DND-41 (cell line): ENCODE results near the gene IPO7.
A peak's percentile ranks its signal among the peaks of the same experiment; 100 is the strongest.
"Not testable (repeated sequence)": the region's sequence is repeated elsewhere in the genome, so short reads cannot be mapped to it uniquely, and the experiment has no call there.

Source experiments
- ATAC-seq: fragments of 200-7000 bp; cut with Tn5 transposase; 3 replicates; pipeline ENCODE4 v1.9.1; 2021; ENCODE audit warnings: low read depth; ENCODE audit not compliant: insufficient read depth
- DNase-seq: peaks from one replicate; pipeline ENCODE4 v3.0.0-alpha.2; 2020
- H2AFZ ChIP-seq: 2 replicates; pipeline ENCODE4 v1.6.0; 2012; ENCODE audit warnings: low read depth, low read length
- H3K27ac ChIP-seq: 2 replicates; pipeline ENCODE4 v1.5.1; 2012; ENCODE audit warnings: low read length, inconsistent platforms
- H3K27me3 ChIP-seq: fragments of 200-600 bp; sonication (generic); 2 replicates; pipeline ENCODE4 v1.6.0; 2012; ENCODE audit warnings: low read length, mild to moderate bottlenecking, inconsistent platforms; ENCODE audit not compliant: insufficient read depth, poor library complexity
- H3K36me3 ChIP-seq: 2 replicates; pipeline ENCODE4 v1.5.1; 2012; ENCODE audit warnings: low read length, inconsistent platforms; ENCODE audit not compliant: insufficient read depth
- H3K4me1 ChIP-seq: 2 replicates; pipeline ENCODE4 v1.5.1; 2012; ENCODE audit warnings: mild to moderate bottlenecking, low read length; ENCODE audit not compliant: insufficient read depth
- H3K4me2 ChIP-seq: 2 replicates; pipeline ENCODE4 v1.6.0; 2012; ENCODE audit warnings: mild to moderate bottlenecking, moderate library complexity, low read length, inconsistent platforms; ENCODE audit not compliant: insufficient read depth
- H3K4me3 ChIP-seq, 2 experiments: fragments of 200-600 bp in 1 of 2; shearing (Covaris generic) in 1 of 2; 2 replicates each; pipeline ENCODE4 v1.5.1; 2012 to 2016; ENCODE audit warnings: inconsistent platforms in 2 of 2, low read length in 2 of 2, mild to moderate bottlenecking in 2 of 2, low read depth in 1 of 2, moderate library complexity in 1 of 2
- H3K79me2 ChIP-seq: 2 replicates; pipeline ENCODE4 v1.6.0; 2012; ENCODE audit warnings: low read length, inconsistent platforms; ENCODE audit not compliant: insufficient read depth
- H3K9ac ChIP-seq: 2 replicates; pipeline ENCODE4 v1.6.0; 2012; ENCODE audit warnings: low read depth, mild to moderate bottlenecking, inconsistent platforms, low read length, moderate library complexity
- H3K9me3 ChIP-seq: 2 replicates; pipeline ENCODE4 v1.5.1; 2012; ENCODE audit warnings: low read length, moderate library complexity, mild to moderate bottlenecking, inconsistent platforms; ENCODE audit not compliant: insufficient read depth, severe bottlenecking
- H4K20me1 ChIP-seq: 2 replicates; pipeline ENCODE4 v1.6.0; 2012; ENCODE audit warnings: low read length; ENCODE audit not compliant: insufficient read depth
- EZH2 ChIP-seq: IDR thresholded peaks from 3 replicates; pipeline ENCODE4 v1.6.1; 2012; ENCODE audit warnings: borderline replicate concordance, low read depth, mild to moderate bottlenecking, moderate library complexity, low read length, inconsistent platforms; ENCODE audit not compliant: severe bottlenecking
- TF ChIP-seq, protein P1 (sequence below): IDR thresholded peaks from 2 replicates; pipeline ENCODE4 v1.5.1; 2012; ENCODE audit warnings: borderline replicate concordance, low read length, moderate library complexity, mild to moderate bottlenecking; ENCODE audit not compliant: poor library complexity, severe bottlenecking; ENCODE audit errors: extremely low read depth

The IPO7 gene

DNA sequence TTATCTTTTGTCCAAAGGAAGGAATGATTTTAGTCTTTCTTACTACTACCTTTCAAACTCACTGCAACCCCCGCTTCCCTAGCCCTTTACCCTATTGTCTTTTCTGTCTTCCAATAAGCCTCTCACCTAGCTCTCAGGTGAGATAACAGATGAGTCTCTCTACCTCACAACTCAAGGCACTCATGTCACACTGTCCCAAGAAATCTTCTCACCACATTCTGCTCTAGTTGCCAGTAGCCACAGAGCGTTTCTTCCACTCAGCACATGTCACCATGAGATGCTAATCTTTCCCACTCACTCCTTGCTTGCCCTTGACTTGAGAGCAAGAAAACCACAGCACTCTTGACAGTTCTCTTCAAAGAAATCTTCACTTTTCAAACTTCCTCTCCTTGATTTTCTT is 37.4 kb upstream of the IPO7 start:
- Histone ChIP-seq H3K4me2 (no peak overlapping the region), H3K4me1 (peaks cover 14% of the 10 kb centered on the region), H3K4me3 (no peak overlapping the region), H3K27ac (no peak overlapping the region), H3K36me3 (no peaks in the 10 kb centered on the region), H3K9me3 (no peaks in the 10 kb centered on the region), H3K27me3 (no peaks in the 10 kb centered on the region), H3K79me2 (no peaks in the 10 kb centered on the region), H2AFZ (no peak overlapping the region), H4K20me1 (no peaks in the 10 kb centered on the region), H3K9ac (no peak overlapping the region)
- peak; percentile 58 for DNase-seq
- peak; percentile 98 for ATAC-seq
- TF ChIP-seq, protein P1, sequence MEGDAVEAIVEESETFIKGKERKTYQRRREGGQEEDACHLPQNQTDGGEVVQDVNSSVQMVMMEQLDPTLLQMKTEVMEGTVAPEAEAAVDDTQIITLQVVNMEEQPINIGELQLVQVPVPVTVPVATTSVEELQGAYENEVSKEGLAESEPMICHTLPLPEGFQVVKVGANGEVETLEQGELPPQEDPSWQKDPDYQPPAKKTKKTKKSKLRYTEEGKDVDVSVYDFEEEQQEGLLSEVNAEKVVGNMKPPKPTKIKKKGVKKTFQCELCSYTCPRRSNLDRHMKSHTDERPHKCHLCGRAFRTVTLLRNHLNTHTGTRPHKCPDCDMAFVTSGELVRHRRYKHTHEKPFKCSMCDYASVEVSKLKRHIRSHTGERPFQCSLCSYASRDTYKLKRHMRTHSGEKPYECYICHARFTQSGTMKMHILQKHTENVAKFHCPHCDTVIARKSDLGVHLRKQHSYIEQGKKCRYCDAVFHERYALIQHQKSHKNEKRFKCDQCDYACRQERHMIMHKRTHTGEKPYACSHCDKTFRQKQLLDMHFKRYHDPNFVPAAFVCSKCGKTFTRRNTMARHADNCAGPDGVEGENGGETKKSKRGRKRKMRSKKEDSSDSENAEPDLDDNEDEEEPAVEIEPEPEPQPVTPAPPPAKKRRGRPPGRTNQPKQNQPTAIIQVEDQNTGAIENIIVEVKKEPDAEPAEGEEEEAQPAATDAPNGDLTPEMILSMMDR = no peak
- no peak for TF ChIP-seq EZH2

DNA sequence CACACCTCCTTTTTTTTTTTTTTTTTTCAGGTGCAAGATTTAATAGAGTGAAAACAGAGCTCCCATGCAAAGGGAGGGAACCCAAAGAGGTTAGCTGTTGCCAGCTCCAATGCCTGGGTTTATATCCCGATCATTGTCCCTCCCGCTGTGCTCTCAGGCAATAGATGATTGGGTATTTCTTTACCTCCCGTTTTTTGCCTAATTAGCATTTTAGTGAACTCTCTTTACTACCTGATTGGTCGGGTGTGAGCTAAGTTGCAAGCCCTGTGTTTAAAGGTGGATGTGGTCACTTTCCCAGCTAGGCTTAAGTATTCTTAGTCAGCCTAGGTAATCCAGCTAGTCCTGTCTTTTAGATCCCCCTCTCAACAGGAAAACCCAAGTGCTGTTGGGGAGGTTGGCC is 36.7 kb upstream of the IPO7 start:
- not testable (repeated sequence) for DNase-seq

DNA sequence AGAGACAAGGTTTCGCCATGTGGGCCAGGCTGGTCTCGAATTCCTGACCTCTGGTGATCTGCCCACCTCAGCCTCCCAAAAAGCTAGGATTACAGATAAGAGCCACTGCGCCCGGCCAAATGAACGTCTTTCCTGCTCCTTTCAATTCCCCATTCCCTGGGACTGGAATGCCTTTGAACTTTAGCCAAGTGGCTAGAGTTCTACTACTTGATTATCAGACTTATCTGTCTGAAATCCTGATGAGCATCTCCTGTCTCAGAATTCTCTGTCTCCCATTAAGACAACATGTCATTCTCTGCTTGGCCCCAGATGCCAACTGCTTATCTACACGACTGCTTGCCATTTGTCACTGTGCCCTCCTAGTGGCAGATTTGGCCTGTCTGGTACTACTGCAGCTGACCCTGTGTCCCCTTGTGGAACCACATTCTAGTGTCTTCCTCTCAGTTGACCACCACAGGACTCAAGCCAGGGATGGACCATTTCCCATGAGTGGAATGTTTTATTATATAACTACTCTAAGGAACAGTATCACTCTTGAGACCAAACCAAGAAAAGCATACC is 33.1 kb upstream of the IPO7 start:
- peaks cover 13% of the 10 kb centered on the region for H3K4me1 ChIP-seq
- H3K79me2 ChIP-seq = no peaks in the 10 kb centered on the region
- H3K4me3 ChIP-seq = no peak overlapping the region
- TF ChIP-seq EZH2 = no peak
- TF ChIP-seq, protein P1 = no peak
- H3K27me3 ChIP-seq = no peaks in the 10 kb centered on the region
- no peak for ATAC-seq
- H2AFZ ChIP-seq = no peak overlapping the region
- DNase-seq = no peak
- no peak overlapping the region for H3K9ac ChIP-seq
- H4K20me1 ChIP-seq = no peaks in the 10 kb centered on the region
- no peak overlapping the region for H3K4me2 ChIP-seq
- no peak overlapping the region for H3K27ac ChIP-seq
- H3K36me3 ChIP-seq = no peaks in the 10 kb centered on the region
- H3K9me3 ChIP-seq = no peaks in the 10 kb centered on the region

More for the DNA sequence above, 36.7 kb upstream of the IPO7 start:
- H3K4me3 ChIP-seq, H3K27me3 ChIP-seq, H3K4me2 ChIP-seq, ATAC-seq, H3K9me3 ChIP-seq, H3K36me3 ChIP-seq, H3K27ac ChIP-seq, H3K9ac ChIP-seq, H2AFZ ChIP-seq, H3K79me2 ChIP-seq, H4K20me1 ChIP-seq: not testable (repeated sequence)
- peaks cover 14% of the 10 kb centered on the region for H3K4me1 ChIP-seq

DNA sequence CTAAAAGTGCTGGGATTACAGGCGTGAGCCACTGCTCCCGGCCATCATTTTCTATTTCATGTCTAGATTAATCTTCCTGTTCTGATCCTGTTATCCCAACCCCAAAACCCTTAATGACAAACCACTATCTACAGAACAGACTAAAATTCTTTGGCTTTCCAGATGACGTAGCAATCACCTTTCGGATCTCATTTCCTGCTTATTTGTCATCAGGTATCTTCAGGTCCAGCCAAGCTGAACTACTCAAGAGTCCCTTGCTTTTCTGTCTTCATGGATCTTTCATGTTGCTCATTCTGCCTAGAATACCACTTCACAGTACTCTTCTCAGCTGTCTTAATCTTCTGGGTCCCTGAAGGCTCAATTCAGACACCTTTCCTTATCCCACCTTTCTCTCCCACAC is 27.4 kb upstream of the IPO7 start:
- DNase-seq (no peak), ATAC-seq (no peak)
- H2AFZ ChIP-seq = no peak overlapping the region
- no peaks in the 10 kb centered on the region for H3K27me3 ChIP-seq
- H3K79me2 ChIP-seq = no peaks in the 10 kb centered on the region
- H3K36me3 ChIP-seq = no peaks in the 10 kb centered on the region
- no peaks in the 10 kb centered on the region for H4K20me1 ChIP-seq
- no peak overlapping the region for H3K4me3 ChIP-seq
- no peak overlapping the region for H3K9ac ChIP-seq
- TF ChIP-seq EZH2 = no peak
- TF ChIP-seq, protein P1 = no peak
- no peaks in the 10 kb centered on the region for H3K9me3 ChIP-seq
- H3K4me2 ChIP-seq = no peak overlapping the region
- no peaks in the 10 kb centered on the region for H3K4me1 ChIP-seq
- no peak overlapping the region for H3K27ac ChIP-seq

DNA sequence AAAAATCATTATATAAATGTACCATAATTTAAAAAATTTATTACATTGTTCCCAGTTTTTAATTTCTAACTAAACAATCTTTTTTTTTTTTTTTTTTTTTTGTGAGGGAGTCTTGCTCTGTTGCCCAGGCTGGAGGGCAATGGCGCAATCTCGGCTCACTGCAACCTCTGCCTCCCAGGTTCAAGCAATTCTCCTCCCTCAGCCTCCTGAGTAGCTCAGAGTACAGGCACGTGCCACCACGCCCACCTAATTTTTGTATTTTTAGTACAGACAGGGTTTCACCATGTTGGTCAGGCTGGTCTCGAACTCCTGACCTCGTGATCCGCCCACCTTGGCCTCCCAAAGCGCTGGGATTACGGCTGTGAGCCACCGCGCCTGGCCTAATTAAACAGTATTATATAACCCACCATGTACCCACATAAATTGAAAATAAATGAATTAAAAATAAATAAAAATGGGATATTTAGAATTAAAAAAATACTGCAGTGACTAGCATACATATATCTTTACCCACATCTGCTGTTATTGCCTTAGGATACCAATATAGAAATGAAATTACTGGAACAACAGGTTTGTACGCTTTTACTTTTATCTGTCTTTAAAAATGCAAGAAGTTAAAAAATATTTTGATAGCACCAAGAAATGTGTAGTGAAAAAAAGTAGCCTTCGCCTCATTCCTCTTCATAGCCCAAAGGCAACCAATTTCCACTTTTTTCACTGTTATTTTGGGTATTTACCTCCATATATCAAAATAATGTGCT is 23.4 kb upstream of the IPO7 start:
- not testable (repeated sequence) for H3K4me2 ChIP-seq, H3K27me3 ChIP-seq, H3K27ac ChIP-seq, DNase-seq, H3K79me2 ChIP-seq, H2AFZ ChIP-seq, ATAC-seq, H3K9me3 ChIP-seq, H3K36me3 ChIP-seq, H3K9ac ChIP-seq, H3K4me3 ChIP-seq, H4K20me1 ChIP-seq
- H3K4me1 ChIP-seq = peaks cover 19% of the 10 kb centered on the region
